A549 treated with AZD9567 at 1 μM for 4 hours (cell line): ENCODE results near the gene GBF1. TPM values are rescaled to one million over a fixed set of nuclear protein-coding genes. Genes with fewer than 3 reads are reported as not detected.

ENCODE experiments used
- total RNA-seq: library from RNA; stranded (reverse); fragments of 200-300 nt; extraction: Qiagen RNA extraction; gene quantifications from 5 replicates; pipeline ENCODE4 v1.2.3, GENCODE V29; 2022; ENCODE audit not compliant: insufficient read depth

The GBF1 gene
- 23.9 to 28.6 TPM (median 27.0 TPM) in 5 replicates for total RNA-seq

GRCh38 chr10:102245082-102245931 is at the start of gene GBF1:
TSS of gene GBF1 (plus strand) at chr10:102245532. CDS start at chr10:102258939, 13,407 bp downstream.

GRCh38 chr10:102225646-102226541 is 19.4 kb upstream of the GBF1 start, which contains the start of gene ELOVL3:
TSS of gene ELOVL3 (plus strand) at chr10:102226299. CDS start at chr10:102226549, 250 bp downstream.

GRCh38 chr10:102241444-102242117 is 3.8 kb upstream of the GBF1 start, which contains the start of gene PITX3:
TSS of gene PITX3 (minus strand) at chr10:102241512. CDS start at chr10:102232080, 9,432 bp downstream.

GRCh38 chr10:102395400-102396316 is 150.3 kb downstream of the GBF1 start, which contains the start of gene NFKB2:
TSS of gene NFKB2 (plus strand) at chr10:102395705. CDS start at chr10:102395960, 255 bp downstream.

GRCh38 chr10:102418622-102419268 is 173.4 kb downstream of the GBF1 start, which contains the start of gene PSD:
TSS of gene PSD (minus strand) at chr10:102418785. CDS start at chr10:102417038, 1,747 bp downstream.

GRCh38 chr10:102420714-102421506 is 175.6 kb downstream of the GBF1 start, which contains the start of gene FBXL15:
TSS of gene FBXL15 (plus strand) at chr10:102420836. CDS start at chr10:102421130, 294 bp downstream.

Other genes with a start within 250 kb of the GBF1 start
- gene ARMH3, start 189.4 kb upstream of the GBF1 start, total RNA-seq, result 6.9 to 11.5 TPM (median 10.7 TPM) in 5 replicates
- gene HPS6, start 180.2 kb upstream of the GBF1 start, total RNA-seq, result 25.7 to 40.3 TPM (median 37.5 TPM) in 5 replicates
- 31.0 to 36.7 TPM (median 35.8 TPM) in 5 replicates for gene LDB1, start 125.2 kb upstream of the GBF1 start, total RNA-seq
- 49.5 to 64.0 TPM (median 57.7 TPM) in 5 replicates for gene PPRC1, start 112.5 kb upstream of the GBF1 start, total RNA-seq
- gene NOLC1, start 93.1 kb upstream of the GBF1 start, total RNA-seq, result 164 to 179 TPM (median 178 TPM) in 5 replicates
- 0.31 to 1.5 TPM (median 0.42 TPM) in 5 replicates for gene ELOVL3, start 19.2 kb upstream of the GBF1 start, total RNA-seq
- gene PITX3, start 4.0 kb upstream of the GBF1 start, total RNA-seq, result 0.35 to 0.70 TPM (median 0.63 TPM) in 4 of 5 replicates, not detected in the other
- gene NFKB2, start 150.2 kb downstream of the GBF1 start, total RNA-seq, result 41.6 to 72.1 TPM (median 51.9 TPM) in 5 replicates
- 0.43 to 0.81 TPM (median 0.68 TPM) in 4 of 5 replicates, not detected in the other for gene PSD, start 173.3 kb downstream of the GBF1 start, total RNA-seq
- 4.8 to 11.7 TPM (median 11.0 TPM) in 5 replicates for gene FBXL15, start 175.3 kb downstream of the GBF1 start, total RNA-seq
- 53.9 to 67.4 TPM (median 66.5 TPM) in 5 replicates for gene CUEDC2, start 187.0 kb downstream of the GBF1 start, total RNA-seq
- gene C10orf95, start 206.0 kb downstream of the GBF1 start, total RNA-seq, result 0.05 to 0.15 TPM (median 0.09 TPM) in 3 of 5 replicates, not detected in the others